Esophagus muscularis mucosa (tissue), 4 donors: ENCODE data around the gene CCDC127. TPM values are rescaled to one million over a fixed set of nuclear protein-coding genes. Genes with fewer than 3 reads are reported as not detected.
"Not testable (repeated sequence)": the region's sequence is repeated elsewhere in the genome, so short reads cannot be mapped to it uniquely, and the experiment has no call there.

Experiments used
- DNase-seq: peaks from one replicate; pipeline ENCODE4 v3.0.0-alpha.2; 2017; ENCODE audit errors: extremely low spot score
- H3K27ac ChIP-seq, 4 donors: fragments of 200-600 bp; sonication (generic); replicated peaks in 1 of 4; 1 replicate in 3 of 4; 2 replicates in 1 of 4; pipeline ENCODE4 v1.5.1; 2016 to 2019; ENCODE audit warnings: mild to moderate bottlenecking in 1 of 4
- H3K27me3 ChIP-seq, 4 donors: fragments of 200-600 bp; sonication (generic); one replicate each; pipeline versions ENCODE4 v1.5.1 to v1.6.0; 2016 to 2019
- H3K36me3 ChIP-seq, 4 donors: fragments of 200-600 bp; sonication (generic); one replicate each; pipeline ENCODE4 v1.5.1; 2016 to 2019
- H3K4me1 ChIP-seq, 4 donors: fragments of 200-600 bp; sonication (generic); one replicate each; pipeline ENCODE4 v1.5.1; 2016 to 2019
- H3K4me3 ChIP-seq, 4 donors: fragments of 200-600 bp; sonication (generic); 1 replicate in 2 of 4; 2 replicates in 2 of 4; pipeline ENCODE4 v1.5.1; 2016 to 2019; ENCODE audit warnings: mild to moderate bottlenecking in 4 of 4, moderate library complexity in 1 of 4
- H3K9me3 ChIP-seq, 4 donors: fragments of 200-600 bp; sonication (generic); 1 replicate in 3 of 4; 2 replicates in 1 of 4; pipeline ENCODE4 v1.5.1; 2016 to 2019
- CTCF ChIP-seq, 3 experiments: fragments of 200-600 bp in 2 of 3; fragments of 450-650 bp in 1 of 3; sonication (generic) in 2 of 3; IDR thresholded peaks; one replicate each; pipeline ENCODE4 v1.5.1; 2017 to 2019; ENCODE audit warnings: antibody characterized with exemption in 3 of 3, mild to moderate bottlenecking in 2 of 3, moderate library complexity in 1 of 3
- EP300 ChIP-seq: sonication (generic); formaldehyde crosslinking; IDR thresholded peaks from one replicate; pipeline ENCODE4 v1.6.1; 2017; ENCODE audit warnings: antibody characterized with exemption
- POLR2A ChIP-seq: fragments of 450-650 bp; IDR thresholded peaks from one replicate; pipeline ENCODE4 v1.6.1; 2017; ENCODE audit warnings: antibody characterized with exemption, moderate library complexity, mild to moderate bottlenecking, low read depth
- POLR2AphosphoS5 ChIP-seq, 2 donors: sonication (generic); formaldehyde crosslinking; IDR thresholded peaks; one replicate each; pipeline ENCODE4 v1.6.1; 2017; ENCODE audit warnings: antibody characterized with exemption in 2 of 2
- WGBS: methylation state at CpG from one replicate; pipeline ENCODE4 v1.1.5; 2018; 5-methylcytosine and 5-hydroxymethylcytosine counted together
- intact Hi-C: fragments of 100-400 bp; cut with DNase I; formaldehyde crosslinking; loops from one replicate; pipeline ENCODE4 v1.15.1; 2023
- total RNA-seq, 4 donors: library from RNA; depleted of rRNA; stranded (reverse); fragments of >200 nt; gene quantifications; one replicate each; pipeline versions ENCODE4 v1.1.0 to v1.2.1, GENCODE V29; 2016

The CCDC127 gene
- total RNA-seq, 4 donors from 2014 or later: 5.8 to 11.9 (median 8.6) TPM

- no peak overlapping the region for H3K27ac ChIP-seq
- no peaks in the 10 kb centered on the region for H3K27me3 ChIP-seq
- no peak for TF ChIP-seq CTCF (IDR thresholded peaks at IDR 0.05)
- TF ChIP-seq EP300: no peak
- TF ChIP-seq POLR2A: no peak
- no peak for TF ChIP-seq POLR2AphosphoS5 (IDR thresholded peaks at IDR 0.05)
- 89% methylated on average over 13 of the region's 13 CpGs for WGBS
- H3K9me3 ChIP-seq: no peaks in the 10 kb centered on the region
- H3K4me1 ChIP-seq: no peaks in the 10 kb centered on the region
- H3K36me3 ChIP-seq: peaks cover 74 to 100% (median 97%) of the 10 kb centered on the region in 4 donors
- DNase-seq: no peak
- intact Hi-C loops: no loop called here
- H3K4me3 ChIP-seq: no peak overlapping the region
These were observed 13.7 kb upstream of the CCDC127 start for GRCh38 chr5:231661-232060.

- WGBS: 95% methylated on average over 14 of the region's 14 CpGs
- peaks cover 80 to 100% (median 97%) of the 10 kb centered on the region in 4 donors for H3K36me3 ChIP-seq
- no peak overlapping the region for H3K27ac ChIP-seq
- TF ChIP-seq CTCF (IDR thresholded peaks at IDR 0.05): no peak
- TF ChIP-seq POLR2AphosphoS5 (IDR thresholded peaks at IDR 0.05): no peak
- no peak for TF ChIP-seq POLR2A
- TF ChIP-seq EP300: no peak
- DNase-seq: no peak
- no peak overlapping the region for H3K4me3 ChIP-seq
- H3K27me3 ChIP-seq: no peaks in the 10 kb centered on the region
- H3K4me1 ChIP-seq: no peaks in the 10 kb centered on the region
- intact Hi-C loops: no loop called here
- no peaks in the 10 kb centered on the region for H3K9me3 ChIP-seq
These were observed 12.8 kb upstream of the CCDC127 start for GRCh38 chr5:230711-231110.

- H3K4me1 ChIP-seq: peaks cover 0 to 6% (median under 1%) of the 10 kb centered on the region in 4 donors
- no peak overlapping the region for H3K4me3 ChIP-seq
- WGBS: 88% methylated on average over 3 of the region's 3 CpGs
- intact Hi-C loops: no loop called here
- no peaks in the 10 kb centered on the region for H3K27me3 ChIP-seq
- H3K27ac ChIP-seq: no peak overlapping the region
- H3K9me3 ChIP-seq: no peaks in the 10 kb centered on the region
- H3K36me3 ChIP-seq: peaks cover 83 to 100% (median 99%) of the 10 kb centered on the region in 4 donors
- DNase-seq: no peak
- no peak for TF ChIP-seq EP300
- no peak for TF ChIP-seq POLR2A
- no peak for TF ChIP-seq CTCF (IDR thresholded peaks at IDR 0.05)
- TF ChIP-seq POLR2AphosphoS5 (IDR thresholded peaks at IDR 0.05): no peak
These were observed 10.9 kb upstream of the CCDC127 start for GRCh38 chr5:228886-229285.

- H3K27ac ChIP-seq, H3K9me3 ChIP-seq, H3K27me3 ChIP-seq, intact Hi-C loops, DNase-seq, H3K4me3 ChIP-seq: not testable (repeated sequence)
- whole genome bisulfite sequencing: 95% methylated on average over 17 of the region's 17 CpGs
- peaks cover 72 to 88% (median 86%) of the 10 kb centered on the region in 4 donors for H3K36me3 ChIP-seq
- peaks cover 10 to 15% (median 13%) of the 10 kb centered on the region in 4 donors for H3K4me1 ChIP-seq
These were observed 9.4 kb upstream of the CCDC127 start for GRCh38 chr5:227375-227774.

GRCh38 chr5:225334-225733, 7.4 kb upstream of the CCDC127 start:
- Histone ChIP-seq H3K4me1 (peaks cover 28 to 36% (median 29%) of the 10 kb centered on the region in 4 donors), H3K9me3 (no peaks in the 10 kb centered on the region), H3K27ac (no peak overlapping the region), H3K36me3 (peaks cover 55 to 68% (median 66%) of the 10 kb centered on the region in 4 donors), H3K27me3 (no peaks in the 10 kb centered on the region), H3K4me3 (no peak overlapping the region)
- DNase-seq: no peak
- TF ChIP-seq POLR2AphosphoS5 (IDR thresholded peaks at IDR 0.05): no peak
- no peak for TF ChIP-seq EP300
- TF ChIP-seq POLR2A: no peak
- no peak for TF ChIP-seq CTCF (IDR thresholded peaks at IDR 0.05)
- WGBS: 87% methylated on average over 14 of the region's 14 CpGs
- intact Hi-C loops: no loop called here
